HG03060 (cell line): ENCODE results near the gene PTPRT.

Experiments
- ATAC-seq: cut with Tn5 transposase; IDR thresholded peaks from one replicate; pipeline ENCODE4 v1.9.1; 2021; ENCODE audit warnings: low read depth, moderate number of reproducible peaks; ENCODE audit not compliant: unreplicated experiment

PTPRT gene

GRCh38 chr20:43034981-43035724 is 154.6 kb downstream of the PTPRT start:
- ATAC-seq, result no peak

GRCh38 chr20:43032459-43032858 is 157.2 kb downstream of the PTPRT start:
- ATAC-seq, result no peak

GRCh38 chr20:43029176-43029575 is 160.5 kb downstream of the PTPRT start:
- no peak for ATAC-seq

GRCh38 chr20:43028470-43028869 is 161.2 kb downstream of the PTPRT start:
- no peak for ATAC-seq

GRCh38 chr20:43023836-43024235 is 165.9 kb downstream of the PTPRT start:
- ATAC-seq, result no peak

GRCh38 chr20:43022568-43022967 is 167.1 kb downstream of the PTPRT start:
- no peak for ATAC-seq

- ATAC-seq, result no peak
Measured at GRCh38 chr20:43022081-43022480, 167.6 kb downstream of the PTPRT start.

GRCh38 chr20:43017241-43018030 is 172.3 kb downstream of the PTPRT start:
- no peak for ATAC-seq

GRCh38 chr20:43016257-43016656 is 173.4 kb downstream of the PTPRT start:
- no peak for ATAC-seq

- no peak for ATAC-seq
Measured at GRCh38 chr20:43015566-43015965, 174.1 kb downstream of the PTPRT start.

GRCh38 chr20:43014206-43014605 is 175.5 kb downstream of the PTPRT start:
- no peak for ATAC-seq

GRCh38 chr20:43011491-43011890 is 178.2 kb downstream of the PTPRT start:
- ATAC-seq, result no peak

- no peak for ATAC-seq
Measured at GRCh38 chr20:43009532-43009931, 180.2 kb downstream of the PTPRT start.

GRCh38 chr20:43007525-43007924 is 182.2 kb downstream of the PTPRT start:
- no peak for ATAC-seq

GRCh38 chr20:43006651-43007375 is 182.9 kb downstream of the PTPRT start:
- ATAC-seq, result no peak

- ATAC-seq, result no peak
Measured at GRCh38 chr20:43003318-43003944, 186.3 kb downstream of the PTPRT start.

- ATAC-seq, result no peak
Measured at GRCh38 chr20:42996141-42996540, 193.6 kb downstream of the PTPRT start.

GRCh38 chr20:42988319-42988718 is 201.4 kb downstream of the PTPRT start:
- no peak for ATAC-seq

GRCh38 chr20:42987376-42988114 is 202.2 kb downstream of the PTPRT start:
- ATAC-seq, result no peak

- no peak for ATAC-seq
Measured at GRCh38 chr20:42986143-42986773, 203.4 kb downstream of the PTPRT start.
